PFSK-1 (cell line): ENCODE results near the gene ACTRT2.

ENCODE experiments used
- FOXP2 ChIP-seq: optimal IDR thresholded peaks from 2 replicates; pipeline ENCODE3; 2011; ENCODE audit warnings: borderline replicate concordance, control low read depth, inconsistent platforms; ENCODE audit not compliant: insufficient read depth; ENCODE audit errors: extremely low read length, extremely low read depth
- POLR2AphosphoS5 ChIP-seq: IDR thresholded peaks from 2 replicates; pipeline ENCODE4 v1.6.1; 2012; ENCODE audit warnings: low read depth, mild to moderate bottlenecking, control low read depth, low read length, moderate library complexity
- REST ChIP-seq, 2 experiments: IDR thresholded peaks; 2 replicates each; pipeline versions ENCODE4 v1.6.1 to v1.8.0; 2011 to 2012; ENCODE audit warnings: low read depth in 2 of 2, low read length in 2 of 2, control low read depth in 1 of 2, inconsistent platforms in 1 of 2, mild to moderate bottlenecking in 1 of 2, moderate library complexity in 1 of 2; ENCODE audit not compliant: insufficient read depth in 1 of 2
- SIN3A ChIP-seq: IDR thresholded peaks from 2 replicates; pipeline ENCODE4 v1.6.1; 2012; ENCODE audit warnings: mild to moderate bottlenecking, low read length, moderate library complexity, borderline replicate concordance; ENCODE audit not compliant: insufficient read depth
- TAF1 ChIP-seq: IDR thresholded peaks from 2 replicates; pipeline ENCODE4 v1.6.1; 2012; ENCODE audit warnings: low read length, control low read depth, borderline replicate concordance; ENCODE audit not compliant: insufficient read depth

Gene ACTRT2

GRCh38 chr1:3005771-3006170, 15.5 kb upstream of the ACTRT2 start:
- TF ChIP-seq SIN3A (no peak), POLR2AphosphoS5 (no peak), TAF1 (no peak), REST (IDR thresholded peaks at IDR 0.05; ENCODE audit: insufficient read depth in 1 of 2, low read depth in 2 of 2, low read length in 2 of 2) (no peak), FOXP2 (no peak)

- no peak for TF ChIP-seq POLR2AphosphoS5
- no peak for TF ChIP-seq FOXP2
- TF ChIP-seq TAF1: no peak
- no peak for TF ChIP-seq SIN3A
- no peak for TF ChIP-seq REST (IDR thresholded peaks at IDR 0.05; ENCODE audit: insufficient read depth in 1 of 2, low read depth in 2 of 2, low read length in 2 of 2)
Observed at GRCh38 chr1:3007298-3008147, 13.7 kb upstream of the ACTRT2 start.

- TF ChIP-seq SIN3A (no peak), POLR2AphosphoS5 (no peak), REST (IDR thresholded peaks at IDR 0.05; ENCODE audit: insufficient read depth in 1 of 2, low read depth in 2 of 2, low read length in 2 of 2) (no peak), TAF1 (no peak), FOXP2 (no peak)
Observed at GRCh38 chr1:3009021-3009420, 12.2 kb upstream of the ACTRT2 start.

GRCh38 chr1:3009556-3009955, 11.7 kb upstream of the ACTRT2 start:
- TF ChIP-seq POLR2AphosphoS5 (no peak), TAF1 (no peak), REST (IDR thresholded peaks at IDR 0.05; ENCODE audit: insufficient read depth in 1 of 2, low read depth in 2 of 2, low read length in 2 of 2) (no peak), FOXP2 (no peak), SIN3A (no peak)
